ENCODE results near the gene CD1D.
"Not testable (repeated sequence)": the region's sequence is repeated elsewhere in the genome, so short reads cannot be mapped to it uniquely, and the experiment has no call there.

CD1D gene

DNA sequence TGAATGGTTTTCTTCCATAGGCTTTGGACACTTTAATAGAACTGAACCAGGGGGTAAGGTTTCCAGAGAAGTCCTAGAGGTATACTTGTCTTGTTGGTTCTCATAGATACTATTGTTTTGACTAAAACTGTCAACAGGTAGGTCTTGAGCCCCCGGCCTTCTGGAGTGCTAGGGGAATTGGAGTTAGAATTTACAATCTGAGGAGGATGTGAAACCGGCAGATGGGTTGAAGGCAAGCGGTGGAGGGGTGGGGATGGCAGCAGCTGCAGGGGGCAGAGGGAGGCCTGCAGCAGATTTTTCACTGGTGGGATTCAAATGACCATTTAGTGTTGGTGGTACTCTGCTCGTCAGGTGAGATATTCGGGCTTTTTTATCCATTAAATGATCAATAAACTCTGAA, 4.3 kb upstream of the CD1D start:
- DNase-seq (ENCODE audit: low read depth in 2 of 2): no peak

DNA sequence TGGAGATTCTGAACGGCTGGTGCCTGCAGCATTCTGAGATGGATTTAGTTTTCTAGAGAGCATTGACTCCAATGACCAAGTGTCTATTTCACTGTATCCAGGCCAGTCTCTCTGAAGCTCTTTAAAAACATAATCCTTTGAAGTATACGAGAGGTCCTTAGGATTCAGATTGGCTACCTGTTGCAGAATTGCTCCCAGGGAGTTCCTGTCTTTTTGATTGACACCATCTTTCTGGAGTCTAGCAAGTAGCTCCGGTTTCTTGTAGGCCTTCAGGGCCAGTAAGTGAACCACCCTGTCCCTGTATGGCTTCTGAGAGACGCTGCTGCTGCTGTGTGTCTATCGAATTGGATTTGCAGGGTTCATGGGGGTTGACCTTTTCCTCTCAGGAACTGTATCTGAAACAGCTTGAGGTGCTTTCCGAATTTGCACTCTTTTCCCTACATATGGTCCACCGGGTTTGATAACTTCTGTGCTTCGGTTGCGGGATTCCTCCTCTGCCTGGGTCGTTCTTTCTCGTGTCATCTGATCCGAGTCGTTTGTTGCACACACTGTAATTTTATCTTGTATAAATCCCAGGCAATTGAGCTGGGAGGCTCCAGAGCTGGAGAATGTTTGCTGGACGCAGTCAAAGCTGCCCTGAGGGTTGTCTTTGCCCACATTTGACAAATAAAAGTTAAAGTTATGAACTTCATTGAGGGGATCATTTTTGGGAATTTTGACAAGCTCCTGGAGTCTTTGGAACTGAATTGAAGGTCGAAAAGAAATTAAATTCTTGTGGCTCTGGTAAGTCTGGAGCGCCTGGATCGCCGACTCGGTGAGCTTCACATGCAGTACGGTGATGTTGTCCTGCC, 3.6 kb upstream of the CD1D start:
- not testable (repeated sequence) for DNase-seq (ENCODE audit: low read depth in 2 of 2)

DNA sequence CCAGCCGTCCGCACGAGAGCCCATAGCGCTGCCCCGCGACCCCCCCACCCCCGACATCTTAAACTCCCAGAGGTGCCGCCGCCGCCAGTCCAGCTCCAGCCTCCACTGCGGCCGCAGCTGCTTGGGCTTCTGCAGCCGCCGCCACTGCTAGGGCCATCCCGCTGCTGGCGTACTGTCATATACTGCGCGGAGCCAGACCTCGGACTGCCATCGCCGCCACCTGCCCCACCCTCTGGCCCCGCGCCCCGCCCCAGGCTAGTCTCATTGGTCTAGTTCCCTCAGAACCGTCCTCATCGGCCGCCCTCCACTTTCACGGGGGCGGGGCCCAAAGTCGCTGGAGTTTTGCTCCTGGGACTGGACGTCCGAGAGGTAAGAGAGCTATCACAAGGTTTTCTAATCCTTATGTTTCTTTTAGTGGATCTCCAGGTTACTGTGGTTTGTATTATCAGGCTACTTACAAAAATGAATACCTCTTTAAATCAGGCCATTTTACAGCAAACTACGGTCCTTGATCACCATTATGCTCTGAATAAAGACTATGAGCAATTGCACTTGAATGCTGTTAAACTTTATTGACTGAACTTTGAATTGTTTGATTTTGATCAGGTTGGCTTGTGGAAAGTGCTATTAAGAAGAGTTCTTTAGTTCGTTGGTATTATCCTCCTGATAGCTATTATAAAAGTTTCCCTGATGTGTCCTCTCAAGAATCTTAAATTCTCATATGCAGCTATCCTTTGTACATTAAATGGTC, 2.8 kb upstream of the CD1D start:
- peak; percentile 1 for DNase-seq (ENCODE audit: low read depth in 2 of 2)

DNA sequence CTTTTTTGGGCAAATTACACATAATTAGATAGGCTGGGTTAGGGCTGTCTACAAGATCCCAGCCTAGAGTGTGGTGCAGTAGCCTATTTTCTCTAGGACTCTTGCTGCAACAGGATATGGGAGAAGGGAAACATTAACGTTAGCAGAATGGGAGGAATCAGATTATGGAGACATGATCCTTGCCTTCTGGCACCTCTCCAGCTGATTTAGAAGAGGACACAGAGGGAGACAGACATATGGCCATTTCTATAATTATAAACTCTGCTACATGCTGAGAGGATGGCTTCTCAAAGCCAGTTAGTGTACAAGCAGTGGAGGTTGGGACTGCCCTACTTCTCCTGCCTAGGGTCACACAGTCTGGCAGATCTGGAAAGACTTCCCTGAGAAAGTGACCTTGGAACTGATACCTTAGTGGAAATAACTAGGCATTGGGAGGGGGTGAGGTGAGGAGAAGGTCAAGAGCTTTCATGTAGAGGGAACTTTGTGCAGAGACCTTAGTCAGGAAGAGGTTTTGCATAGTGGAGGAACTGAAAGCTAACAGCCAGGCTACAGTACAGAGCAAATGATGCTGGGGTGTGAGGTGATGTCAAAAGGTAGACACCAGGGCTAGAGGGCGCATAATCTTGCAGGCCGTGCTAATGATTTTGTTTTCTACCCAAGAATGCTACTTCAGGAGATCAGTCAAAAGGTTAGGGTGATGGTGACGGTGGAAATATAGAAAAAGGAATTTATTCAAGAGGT, 1.2 kb upstream of the CD1D start:
- no peak for DNase-seq (ENCODE audit: low read depth in 2 of 2)

DNA sequence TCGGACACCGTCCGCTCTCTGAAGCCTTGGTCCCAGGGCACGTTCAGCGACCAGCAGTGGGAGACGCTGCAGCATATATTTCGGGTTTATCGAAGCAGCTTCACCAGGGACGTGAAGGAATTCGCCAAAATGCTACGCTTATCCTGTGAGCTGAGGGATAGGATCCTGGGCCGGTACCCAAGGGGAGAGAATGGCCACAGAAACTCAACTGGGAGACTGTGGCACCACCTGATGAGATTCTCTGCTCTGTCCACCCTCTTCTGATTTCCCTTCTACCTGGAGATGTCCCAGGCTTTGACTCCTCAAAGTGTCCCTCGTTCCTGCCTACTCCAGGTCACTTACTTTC, 855 bp downstream of the CD1D start:
- no peak for DNase-seq (ENCODE audit: low read depth in 2 of 2)

DNA sequence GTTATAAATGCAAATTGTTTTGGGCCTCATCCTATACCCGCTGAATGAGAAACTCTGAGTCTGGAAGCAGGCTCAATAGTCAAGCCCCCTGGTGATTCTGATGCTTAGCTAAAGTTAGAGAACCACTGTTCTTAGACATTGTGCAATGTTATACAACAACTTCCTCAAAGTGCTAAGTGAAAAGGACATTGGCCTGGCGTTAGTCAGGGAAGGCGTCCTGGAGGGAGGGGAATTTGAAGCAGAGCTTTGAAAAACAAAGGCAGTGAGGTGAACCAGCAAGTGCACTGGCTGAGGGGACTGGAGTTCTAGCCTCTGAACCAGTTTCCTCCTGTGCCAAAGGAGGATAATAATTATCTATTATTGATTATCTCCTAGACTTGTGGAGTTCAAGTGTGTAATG, 5.1 kb downstream of the CD1D start:
- DNase-seq (ENCODE audit: low read depth in 2 of 2): no peak

DNA sequence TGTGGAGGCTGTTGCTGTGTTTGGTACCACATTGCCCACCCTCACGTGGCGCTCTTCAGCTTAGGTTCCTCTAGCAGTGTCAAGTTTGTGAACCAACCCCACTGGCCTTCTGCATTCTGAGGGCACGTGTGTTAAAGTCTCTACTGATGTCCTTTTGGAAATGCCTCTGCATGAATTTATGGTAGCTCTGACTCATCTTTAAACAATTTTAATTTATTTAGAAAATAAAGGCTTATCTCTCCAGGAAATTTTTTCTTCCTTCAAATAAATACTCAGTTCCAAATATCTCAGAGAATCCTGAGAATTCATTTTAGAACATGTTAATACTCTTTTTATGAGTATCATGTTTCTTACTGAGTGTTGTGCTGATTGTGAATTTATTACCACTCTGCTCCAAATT, 5.5 kb downstream of the CD1D start:
- DNase-seq (ENCODE audit: low read depth in 2 of 2): no peak

DNA sequence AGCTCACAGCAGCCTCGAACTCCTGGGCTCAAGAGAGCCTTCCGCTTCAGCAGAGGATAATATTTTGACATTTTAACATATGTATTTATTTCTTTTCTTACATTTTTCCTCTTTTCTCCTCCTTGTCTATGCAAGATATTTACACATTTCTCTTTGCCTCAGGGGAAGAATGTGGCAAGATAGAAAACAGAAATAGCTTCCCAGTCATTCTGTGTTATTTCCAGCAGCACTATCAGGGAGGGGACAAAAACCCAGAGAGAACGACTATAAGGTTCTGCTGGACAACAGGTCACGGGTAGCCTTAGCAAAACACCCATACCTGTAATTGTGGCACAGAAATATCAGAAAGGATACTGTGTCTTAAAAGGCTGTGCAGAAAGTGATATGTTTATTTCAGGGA, 7.9 kb downstream of the CD1D start:
- no peak for DNase-seq (ENCODE audit: low read depth in 2 of 2)

DNA sequence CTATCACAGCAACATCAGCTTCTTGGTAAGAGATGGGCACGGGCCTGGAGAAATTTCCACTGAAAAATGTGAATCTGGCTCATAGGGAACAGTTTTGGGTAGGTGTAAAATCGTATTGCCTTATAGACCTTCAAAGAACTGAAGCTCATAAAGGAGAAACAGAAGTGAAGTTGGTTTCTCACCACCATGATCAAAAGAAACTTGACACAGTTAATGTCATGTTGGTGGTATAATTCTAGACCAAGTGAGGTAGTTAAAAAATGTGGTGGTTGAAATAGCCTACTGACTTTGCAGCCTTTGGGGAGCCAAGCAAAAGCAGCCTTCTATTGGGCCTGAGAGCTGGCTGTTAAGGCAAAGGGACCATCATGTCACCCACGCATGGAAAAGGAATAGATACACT, 8.9 kb downstream of the CD1D start:
- no peak for DNase-seq (ENCODE audit: low read depth in 2 of 2)

DNA sequence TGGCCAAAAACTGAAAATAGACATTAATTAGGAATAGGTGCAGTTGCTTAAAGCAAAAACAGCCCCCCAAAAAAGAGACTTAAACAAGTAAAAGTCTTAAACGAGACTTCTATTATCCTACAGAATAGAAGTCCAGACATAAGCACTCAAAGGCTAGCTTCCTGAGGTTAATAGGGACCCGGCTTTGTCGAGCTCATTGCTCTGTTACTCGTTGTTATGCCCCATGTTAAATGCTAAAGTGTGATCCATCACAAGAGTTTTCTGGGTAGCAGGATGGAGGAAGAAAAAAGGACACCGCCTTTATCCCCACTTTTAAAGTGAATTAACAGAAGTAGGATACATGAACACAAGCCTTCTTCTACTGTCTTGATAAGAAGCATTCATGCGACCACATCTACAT, 10.6 kb downstream of the CD1D start:
- no peak for DNase-seq (ENCODE audit: low read depth in 2 of 2)

DNA sequence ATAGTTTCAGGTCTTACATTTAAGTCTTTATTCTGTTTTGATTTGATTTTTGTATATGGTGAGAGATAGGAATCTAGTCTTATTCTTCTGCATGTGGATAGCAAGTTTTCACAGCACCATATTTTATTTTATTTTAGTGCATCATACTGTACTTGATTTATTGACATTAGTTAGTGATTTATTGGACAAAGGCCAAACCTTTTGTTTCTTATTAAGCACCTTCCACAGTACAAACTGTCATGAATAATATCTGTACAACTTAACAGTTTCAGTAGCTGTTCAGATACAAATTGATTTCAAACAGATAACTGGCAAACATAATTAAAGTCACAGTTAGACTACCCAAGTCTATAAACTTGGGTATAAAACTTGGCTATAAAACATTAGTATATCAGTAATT, 15.8 kb downstream of the CD1D start:
- no peak for DNase-seq (ENCODE audit: low read depth in 2 of 2)

DNA sequence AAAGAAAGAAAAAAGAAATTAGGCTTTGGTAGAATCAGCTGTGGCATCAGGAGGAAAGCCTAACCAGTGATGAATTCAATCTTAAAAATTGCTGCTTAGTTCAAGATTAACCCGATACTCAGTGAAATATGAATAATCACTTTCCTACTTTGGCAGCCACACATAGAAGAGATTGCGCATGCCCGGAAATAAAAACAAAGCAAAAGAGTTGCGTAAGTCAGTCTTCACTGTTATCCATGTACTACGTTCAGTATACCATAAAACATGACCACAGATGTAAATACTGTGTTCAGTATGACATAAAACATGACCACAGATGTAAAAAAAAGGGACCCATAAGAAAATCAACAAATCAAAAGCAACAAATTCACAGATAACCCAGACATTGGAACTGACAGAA, 19.2 kb downstream of the CD1D start:
- DNase-seq (ENCODE audit: low read depth in 2 of 2): no peak

DNA sequence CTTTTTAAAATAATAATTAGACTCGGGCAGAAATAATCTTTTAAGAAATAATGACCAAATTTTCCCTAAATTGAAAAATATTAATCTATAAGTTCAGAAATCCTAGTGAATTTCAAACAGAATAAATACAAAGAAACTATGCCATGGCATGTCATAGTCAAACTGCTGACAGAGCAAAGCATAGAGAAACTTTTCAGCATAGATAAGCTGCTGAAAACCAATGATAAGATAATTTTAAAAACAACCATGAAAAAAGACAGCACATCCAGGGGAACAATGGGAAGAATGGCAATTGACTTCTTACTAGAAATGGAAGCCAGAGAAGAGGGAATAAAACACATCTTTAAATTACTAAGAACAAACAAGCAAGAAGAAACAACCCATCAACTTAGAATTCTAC, 19.8 kb downstream of the CD1D start:
- DNase-seq (ENCODE audit: low read depth in 2 of 2): no peak

DNA sequence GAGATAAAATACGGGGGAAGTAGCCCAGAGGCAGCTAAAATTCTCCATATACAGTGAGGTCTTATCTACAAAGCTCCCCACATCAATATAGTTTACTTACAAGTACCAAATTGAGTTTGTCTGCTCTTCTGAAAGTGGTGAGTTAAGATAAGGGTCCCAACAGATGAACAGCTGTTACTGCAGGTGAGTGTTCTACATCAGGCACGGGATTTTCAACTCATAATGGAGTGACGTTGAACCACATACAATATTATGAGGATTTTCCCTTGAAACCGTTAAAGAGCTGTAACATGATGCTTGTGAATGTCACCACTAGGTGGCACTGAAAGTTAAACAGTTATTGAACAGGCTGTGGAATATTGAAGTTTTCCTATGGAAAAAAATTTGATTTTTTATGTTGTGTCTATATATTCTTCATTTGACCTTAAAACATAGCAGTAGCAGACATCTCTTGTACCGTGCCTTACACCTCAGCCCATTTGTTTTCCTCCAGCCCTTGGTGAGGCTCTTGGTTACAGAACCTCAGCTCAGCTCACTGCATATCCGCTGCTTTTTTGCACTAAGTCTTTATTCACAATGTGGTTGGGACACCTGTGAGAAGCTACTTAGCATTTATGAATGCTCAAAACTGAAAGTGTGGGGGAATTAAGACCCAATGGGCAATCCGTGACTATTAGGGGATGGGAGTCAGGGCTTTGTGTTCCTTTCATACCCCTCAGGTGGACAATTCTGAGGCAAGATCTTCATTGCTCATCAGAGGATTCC, 23.2 kb downstream of the CD1D start:
- peak; percentile 18 to 24 for DNase-seq (ENCODE audit: low read depth in 2 of 2)

DNA sequence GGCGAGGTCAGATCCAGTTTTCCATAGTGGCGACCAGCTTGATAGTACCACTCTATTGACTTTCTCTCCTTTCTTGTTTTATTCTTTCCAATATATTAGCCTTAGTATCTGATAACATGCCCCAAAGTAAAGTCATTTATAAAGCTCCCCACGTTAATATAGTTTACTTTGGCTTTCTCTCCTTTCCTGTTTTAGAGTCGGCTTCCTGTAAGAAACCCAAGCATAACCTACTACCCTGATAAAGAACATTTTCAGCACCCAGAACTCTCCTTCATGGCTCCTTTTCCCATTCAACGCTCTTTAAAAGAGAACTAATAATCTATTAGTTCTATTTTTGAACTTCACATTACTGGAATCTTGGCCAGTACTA, 23.7 kb downstream of the CD1D start:
- DNase-seq (ENCODE audit: low read depth in 2 of 2): no peak

DNA sequence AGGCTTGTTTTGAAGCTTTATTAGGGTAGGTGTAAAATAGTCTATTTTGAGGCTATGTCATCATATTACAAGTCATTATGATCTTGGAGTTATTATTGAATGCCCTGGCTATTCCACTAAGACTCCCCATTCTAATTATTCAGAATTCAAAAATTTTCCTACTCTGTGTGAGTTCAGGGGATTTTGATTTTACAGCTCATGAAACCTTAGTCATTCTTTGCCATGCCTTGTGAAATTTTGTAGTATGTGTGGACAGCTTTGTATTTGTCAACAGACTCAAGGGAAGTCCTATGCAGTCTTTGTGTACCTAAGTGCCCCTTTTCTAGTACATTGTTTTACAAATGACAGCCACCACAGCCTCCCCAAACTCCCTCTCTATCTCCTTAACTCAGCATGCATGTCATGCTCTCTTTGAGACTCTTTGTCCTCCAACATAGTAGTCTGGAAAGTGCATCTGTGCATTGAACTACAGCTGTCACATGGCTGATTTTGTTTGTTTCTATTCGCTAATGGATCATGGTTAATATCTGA, 28.0 kb downstream of the CD1D start:
- no peak for DNase-seq (ENCODE audit: low read depth in 2 of 2)

DNA sequence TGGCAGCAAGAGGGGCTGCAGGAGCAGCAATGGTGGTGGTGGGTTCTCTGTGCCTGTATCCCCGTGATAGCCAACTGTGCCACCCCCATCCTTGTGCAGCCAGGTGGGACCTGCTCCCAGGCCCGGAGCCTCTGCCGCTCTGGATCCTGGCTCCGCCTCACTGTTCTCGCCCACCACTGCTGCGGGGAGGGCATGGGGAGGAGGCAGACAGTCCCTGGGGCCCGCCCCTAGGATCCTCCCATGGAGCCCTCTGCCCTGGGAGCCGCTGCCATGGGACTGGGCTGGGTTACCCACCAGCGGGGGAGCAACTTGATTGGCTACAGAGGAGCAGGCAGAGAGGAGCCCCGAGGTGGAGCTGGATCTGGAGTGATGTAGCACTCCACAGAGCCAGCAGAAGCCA, 31.6 kb downstream of the CD1D start:
- no peak for DNase-seq (ENCODE audit: low read depth in 2 of 2)

DNA sequence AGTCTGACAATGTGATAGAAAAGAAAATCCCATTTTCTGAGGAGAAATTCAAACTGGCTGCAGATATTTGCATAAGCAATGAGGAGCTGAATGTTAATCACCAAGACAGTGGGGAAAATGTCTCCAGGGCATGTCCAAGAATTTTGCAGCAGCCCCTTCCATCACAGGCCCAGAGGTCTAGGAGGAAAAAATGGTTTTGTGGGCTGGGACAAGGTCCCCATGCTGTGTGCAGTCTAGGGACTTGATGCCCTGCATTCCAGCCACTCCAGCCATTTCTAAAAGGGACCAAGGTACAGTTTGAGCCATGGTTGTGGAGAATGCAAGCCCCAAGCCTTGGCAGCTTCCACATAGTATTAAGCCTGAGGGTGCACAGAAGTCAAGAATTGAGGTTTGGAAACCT, 42.8 kb downstream of the CD1D start:
- DNase-seq (ENCODE audit: low read depth in 2 of 2): not testable (repeated sequence)

DNA sequence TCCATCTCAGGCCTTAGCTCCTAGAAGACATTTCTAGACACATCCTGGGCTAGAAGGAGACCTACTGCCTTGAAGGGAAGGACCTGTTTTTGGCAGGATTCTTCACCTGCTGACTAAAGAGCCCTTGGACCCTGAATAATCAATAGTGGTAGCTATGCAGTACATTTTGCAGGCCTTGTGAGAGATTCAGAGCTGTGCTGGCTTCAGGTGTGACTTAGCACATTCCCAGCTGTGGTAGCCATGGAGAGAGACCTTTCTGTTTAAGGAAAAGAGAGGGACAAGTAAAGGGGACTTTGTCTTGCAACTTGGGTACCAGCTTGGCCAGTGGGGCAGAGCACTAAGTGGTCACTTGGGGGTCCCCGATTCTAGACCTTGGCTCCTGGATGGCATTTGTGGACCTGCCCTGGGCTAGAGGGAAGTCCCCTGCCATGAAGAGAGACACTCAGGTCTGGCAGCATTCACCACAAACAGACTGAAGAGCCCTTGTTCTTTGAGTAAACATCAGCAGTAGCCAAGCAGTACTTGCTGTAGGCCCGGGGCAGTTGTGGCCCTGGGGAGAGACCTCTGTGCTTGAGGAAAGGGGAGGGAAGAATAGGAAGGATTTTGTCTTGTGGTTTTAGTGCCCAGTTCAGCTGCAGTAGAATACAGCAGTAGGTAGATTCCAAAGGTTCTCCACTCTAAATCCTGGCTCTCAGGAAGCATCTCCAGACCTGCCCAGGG, 47.4 kb downstream of the CD1D start:
- no peak for DNase-seq (ENCODE audit: low read depth in 2 of 2)
